ENCODE data around the gene TDRD9.
A peak's percentile ranks its signal among the peaks of the same experiment; 100 is the strongest.

TDRD9 gene

DNA sequence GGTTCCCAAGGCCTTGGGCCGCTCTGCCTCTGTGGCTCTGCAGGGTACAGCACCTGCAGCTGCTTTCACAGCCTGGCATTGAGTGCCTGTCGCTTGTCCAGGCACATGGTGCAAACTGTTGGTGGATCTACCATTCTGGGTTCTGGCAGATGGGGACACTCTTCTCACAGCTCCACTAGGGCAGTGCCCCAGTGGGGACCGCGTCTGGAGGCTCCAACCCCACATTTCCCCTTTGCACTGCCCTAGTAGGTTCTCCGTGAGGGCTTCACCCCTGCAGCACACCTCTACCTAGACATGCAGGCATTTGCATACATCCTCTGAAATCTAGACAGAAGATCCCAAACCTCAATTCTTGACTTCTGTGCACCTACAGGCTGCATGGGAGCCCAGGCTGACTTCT lies 138.0 kb downstream of the TDRD9 start:
- DNase-seq (ENCODE audit: low read depth in 3 of 3), result no peak

DNA sequence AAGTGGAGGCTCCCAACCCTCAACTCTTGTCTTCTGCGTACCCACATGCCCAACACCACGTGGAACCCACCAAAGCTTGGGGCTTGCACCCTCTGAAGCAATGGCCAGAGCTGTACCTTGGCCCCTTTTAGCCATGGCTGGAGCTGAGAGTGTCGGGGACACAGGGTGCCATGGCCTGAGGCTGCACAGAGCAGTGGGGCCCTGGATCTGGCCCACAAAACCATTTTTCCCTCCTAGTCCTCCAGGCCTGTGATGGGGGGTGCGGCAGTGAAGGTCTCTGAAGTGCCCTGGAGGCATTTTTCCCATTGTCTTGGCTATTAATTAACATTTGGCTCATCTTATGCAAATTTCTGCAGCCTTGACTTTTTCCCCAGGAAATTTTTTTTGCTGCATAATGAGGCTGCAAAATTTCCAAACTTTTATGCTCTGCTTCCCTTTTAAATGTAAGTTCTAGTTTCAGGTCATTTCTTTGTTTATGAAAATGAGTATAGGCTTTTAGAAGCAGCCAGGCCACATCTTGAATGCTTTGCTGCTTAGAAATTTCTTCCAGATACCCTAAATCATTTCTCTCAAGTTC lies 138.6 kb downstream of the TDRD9 start:
- DNase-seq (ENCODE audit: low read depth in 3 of 3), result no peak

DNA sequence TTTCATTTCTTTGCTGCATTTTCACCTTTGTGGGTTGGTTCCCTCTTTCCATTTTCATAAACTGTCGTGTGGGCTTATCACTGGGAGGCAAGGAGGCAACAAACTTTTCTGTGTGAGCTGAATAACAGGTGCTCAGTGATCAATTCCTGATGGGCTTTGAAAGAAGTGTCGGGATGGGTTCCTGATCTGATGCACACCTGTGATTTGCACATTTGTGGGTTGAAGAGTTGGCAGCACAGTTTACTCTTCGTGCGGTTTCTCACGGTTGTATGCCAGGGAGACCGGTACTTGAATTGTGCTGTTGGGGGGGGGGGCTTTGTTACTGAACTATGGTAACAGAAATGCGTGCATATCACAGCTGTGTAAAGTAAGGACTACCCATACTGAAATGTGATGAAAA lies 141.3 kb downstream of the TDRD9 start:
- DNase-seq (ENCODE audit: low read depth in 3 of 3), result no peak

DNA sequence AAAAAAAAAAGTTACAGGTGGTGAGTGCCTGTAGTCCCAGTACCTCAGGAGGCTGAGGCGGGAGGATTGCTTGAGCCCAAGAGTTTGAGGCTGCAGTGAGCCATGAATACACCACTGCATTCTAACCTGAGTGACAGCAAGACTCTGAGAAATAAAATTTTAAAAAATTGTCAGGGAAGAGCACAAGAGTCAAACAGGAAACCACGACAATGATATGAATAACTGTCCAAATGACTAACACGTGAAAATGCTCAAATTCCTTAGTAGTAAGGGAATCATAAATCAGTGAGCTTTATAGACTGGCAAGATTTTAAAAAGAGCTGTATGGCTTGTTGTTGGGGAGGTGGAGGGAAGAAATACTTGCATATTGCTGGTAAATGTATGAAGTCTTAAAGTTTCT lies 144.3 kb downstream of the TDRD9 start:
- DNase-seq (ENCODE audit: low read depth in 3 of 3), result no peak

DNA sequence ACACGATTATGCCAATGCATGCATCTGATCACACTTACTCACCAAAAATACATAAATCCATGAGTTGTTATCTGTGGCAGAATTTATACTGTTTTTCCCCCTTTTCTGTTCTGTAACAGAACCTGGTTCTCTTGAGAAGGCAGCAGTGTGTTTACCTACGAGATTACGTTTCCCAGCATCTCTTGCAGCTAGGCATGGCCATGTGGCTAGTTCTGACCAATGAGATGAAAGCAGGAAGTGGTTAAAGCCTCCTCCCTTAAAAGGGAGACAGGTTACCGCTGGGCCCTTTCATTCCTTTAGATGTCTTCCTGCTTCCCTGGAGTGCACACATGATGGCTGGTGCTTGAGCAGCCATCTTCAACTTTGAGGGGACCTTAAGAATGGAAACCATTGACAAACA lies 145.5 kb downstream of the TDRD9 start:
- no peak for DNase-seq (ENCODE audit: low read depth in 3 of 3)

DNA sequence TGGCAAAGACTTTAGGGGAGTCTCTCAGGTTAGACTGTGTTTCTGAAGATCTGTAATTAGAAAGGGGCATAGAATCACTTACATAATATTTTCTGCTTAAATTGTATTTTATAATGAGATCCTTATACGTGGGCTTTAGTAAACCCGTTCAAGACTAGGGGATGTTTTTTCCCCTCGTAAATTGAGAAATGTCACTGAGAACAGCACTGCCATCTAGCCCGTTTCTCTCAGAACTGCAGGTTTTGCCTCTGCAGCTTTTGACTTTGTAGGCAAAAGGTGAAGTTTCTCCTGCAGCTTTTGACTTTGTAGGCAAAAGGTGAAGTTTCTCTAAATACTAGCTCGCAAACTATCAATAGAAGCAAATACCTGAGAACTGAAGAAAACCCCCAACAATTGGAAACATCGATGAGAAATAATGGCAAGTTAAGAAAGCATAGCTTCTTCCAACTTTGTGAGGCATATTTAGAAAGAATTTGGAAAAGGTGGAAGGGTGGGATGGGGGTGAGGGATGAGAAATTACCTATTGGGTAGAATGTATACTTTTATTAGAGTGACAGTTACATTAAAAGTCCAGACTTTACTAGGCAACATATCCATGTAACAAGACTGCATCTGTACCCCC lies 147.4 kb downstream of the TDRD9 start:
- DNase-seq (ENCODE audit: low read depth in 3 of 3), result no peak

DNA sequence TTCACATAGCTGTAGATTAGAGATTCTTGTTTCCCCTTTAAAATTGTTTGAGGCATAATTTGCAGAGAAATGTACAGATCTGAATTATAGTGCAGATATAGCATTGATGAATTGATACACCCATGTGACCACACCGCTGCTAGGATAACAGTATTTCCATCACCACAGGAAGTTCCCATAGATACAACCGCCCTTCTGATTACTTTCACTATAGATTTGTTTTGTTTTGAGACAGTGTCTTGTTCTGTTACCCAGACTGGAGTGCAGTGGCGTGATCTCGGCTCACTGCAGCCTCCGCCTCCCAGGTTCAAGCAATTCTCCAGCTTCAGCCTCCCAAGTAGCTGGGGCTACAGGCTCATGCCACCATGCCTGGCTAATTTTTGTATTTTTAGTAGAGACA lies 148.5 kb downstream of the TDRD9 start:
- no peak for DNase-seq (ENCODE audit: low read depth in 3 of 3)

DNA sequence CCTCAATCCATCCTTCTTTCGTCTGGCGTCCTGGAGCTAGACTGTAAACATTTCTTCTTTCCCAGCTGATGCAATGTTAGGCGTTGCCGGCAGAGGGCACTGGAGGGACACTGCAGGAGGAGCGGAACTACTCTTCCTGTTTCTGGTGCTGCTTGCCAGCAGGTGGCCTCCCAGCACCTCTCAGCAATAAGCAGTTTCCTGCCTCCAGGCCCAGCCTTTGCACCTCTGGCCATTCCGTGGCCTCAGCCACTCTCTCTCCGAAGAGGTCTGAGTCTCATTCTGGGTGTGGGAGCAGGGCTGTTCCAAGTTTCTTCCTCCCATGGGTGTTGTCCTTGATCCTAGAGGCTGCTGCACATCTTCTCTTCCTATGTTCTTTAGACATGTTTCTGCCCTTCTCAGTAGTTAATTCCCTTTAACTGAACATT lies 149.8 kb downstream of the TDRD9 start:
- DNase-seq (ENCODE audit: low read depth in 3 of 3), result peak; percentile 67 to 79 (median 77)

DNA sequence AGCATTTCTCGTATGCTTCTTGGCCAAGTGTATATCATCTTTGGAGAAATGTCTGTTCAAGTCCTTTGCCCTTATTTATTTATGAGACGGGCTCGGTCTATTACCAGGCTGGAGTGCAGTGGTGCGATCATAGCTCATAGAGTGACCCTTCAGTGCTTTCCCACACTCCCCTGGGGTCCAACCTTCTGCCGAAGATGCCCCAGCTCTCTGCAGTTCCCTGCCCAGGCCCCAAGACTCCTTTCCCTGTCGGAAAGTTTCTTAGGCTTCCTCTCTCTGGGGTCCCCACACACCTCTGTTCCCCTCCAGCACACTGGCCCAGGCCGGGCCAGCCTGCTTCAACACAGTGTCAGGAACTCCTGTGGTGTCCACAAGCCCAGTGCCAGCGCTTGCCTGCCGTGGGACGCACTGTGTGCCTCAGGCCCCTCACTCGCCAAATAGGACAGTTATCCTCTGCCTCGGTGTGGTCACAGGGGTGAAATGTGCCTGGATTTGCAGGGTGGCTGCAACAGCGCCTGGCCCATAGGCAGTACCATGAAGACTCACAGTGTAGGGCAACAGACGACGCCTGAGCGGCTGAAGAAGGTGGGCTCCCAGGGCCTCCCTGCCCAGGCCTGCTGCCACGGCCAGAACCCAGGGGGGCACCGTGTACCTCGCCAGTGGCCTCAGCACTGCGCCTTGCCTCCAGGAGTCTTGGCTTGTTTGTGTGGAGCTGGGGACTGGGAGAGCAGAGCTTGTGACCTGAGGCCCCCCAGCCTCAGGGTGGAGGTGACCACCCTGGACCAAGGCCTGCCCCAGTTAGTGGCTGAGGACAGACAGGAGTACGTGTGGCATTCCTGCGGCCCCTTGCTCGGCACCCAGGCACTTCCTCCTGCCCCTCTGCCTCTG lies 152.4 kb downstream of the TDRD9 start:
- no peak for DNase-seq (ENCODE audit: low read depth in 3 of 3)

DNA sequence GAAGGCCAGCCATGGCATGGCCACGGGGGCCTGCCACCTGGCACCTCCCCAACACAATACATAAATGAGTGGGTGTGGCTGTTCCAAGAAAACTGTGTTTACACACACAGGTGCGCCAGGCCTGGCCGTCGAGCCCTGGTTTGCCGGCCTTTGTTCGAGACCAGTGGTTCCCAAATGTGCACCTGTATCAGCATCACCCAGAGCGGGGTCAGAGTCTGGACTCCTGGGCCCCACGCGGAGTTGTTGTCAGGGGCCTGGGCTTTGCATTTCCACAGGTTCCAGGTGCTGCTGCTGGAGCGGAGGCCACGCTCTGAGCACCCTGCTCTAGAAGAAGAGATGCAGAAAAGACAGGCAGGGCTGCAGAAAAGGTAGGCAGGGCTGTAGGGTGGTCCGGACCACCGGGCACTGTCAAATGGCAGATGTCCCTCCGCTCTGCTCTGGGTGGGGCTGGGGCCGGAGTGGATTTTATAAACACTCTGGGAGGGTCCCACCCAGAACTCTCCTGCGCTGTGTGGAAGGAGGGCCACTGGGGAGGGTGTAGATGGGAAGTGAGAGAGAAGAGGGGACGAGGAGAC lies 153.1 kb downstream of the TDRD9 start:
- no peak for DNase-seq (ENCODE audit: low read depth in 3 of 3)

DNA sequence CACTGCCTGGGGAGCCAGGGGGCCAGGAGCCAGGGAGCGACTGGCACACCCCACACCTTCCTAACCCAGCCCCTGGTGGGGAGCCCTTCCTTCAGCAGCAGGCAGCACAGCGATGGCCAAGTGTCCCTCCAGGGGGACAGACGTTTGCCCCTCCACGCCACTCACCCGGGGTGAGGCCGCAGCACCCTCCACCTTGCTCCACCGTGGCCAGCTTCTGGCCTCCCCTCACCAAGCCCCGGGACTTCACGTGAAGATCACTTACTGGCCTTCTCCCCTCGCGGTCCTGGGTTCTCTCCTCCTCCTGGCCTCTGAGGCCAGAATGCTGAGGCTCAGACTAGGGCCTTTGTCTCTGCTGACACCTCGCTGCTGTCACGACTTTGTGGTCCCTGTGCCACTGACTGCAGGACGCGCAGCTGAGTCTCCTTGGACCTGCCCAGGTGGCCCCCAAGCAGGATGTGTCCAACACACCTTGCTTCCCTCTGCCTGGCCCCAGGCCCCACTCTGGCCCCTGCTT lies 153.8 kb downstream of the TDRD9 start:
- DNase-seq (ENCODE audit: low read depth in 3 of 3), result no peak

DNA sequence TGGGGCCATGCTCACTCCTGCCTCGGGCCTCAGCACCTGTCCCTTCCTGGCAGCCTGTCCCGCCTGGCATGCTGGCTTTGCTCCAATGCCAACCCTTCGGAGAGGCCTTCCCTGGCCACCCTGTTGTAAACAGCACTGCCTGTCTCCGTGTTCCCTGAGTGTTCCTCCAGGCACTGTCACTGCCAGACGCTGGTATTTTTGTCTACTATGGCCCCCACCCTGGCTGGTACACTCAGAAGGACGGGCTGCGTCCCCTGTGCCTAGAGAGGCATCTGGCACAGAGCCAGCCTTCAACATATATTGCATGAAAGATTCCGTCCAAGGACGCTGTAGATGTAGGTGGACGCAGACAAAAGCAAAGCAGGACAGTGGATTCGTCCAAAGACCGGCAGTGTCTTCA lies 154.6 kb downstream of the TDRD9 start:
- no peak for DNase-seq (ENCODE audit: low read depth in 3 of 3)

DNA sequence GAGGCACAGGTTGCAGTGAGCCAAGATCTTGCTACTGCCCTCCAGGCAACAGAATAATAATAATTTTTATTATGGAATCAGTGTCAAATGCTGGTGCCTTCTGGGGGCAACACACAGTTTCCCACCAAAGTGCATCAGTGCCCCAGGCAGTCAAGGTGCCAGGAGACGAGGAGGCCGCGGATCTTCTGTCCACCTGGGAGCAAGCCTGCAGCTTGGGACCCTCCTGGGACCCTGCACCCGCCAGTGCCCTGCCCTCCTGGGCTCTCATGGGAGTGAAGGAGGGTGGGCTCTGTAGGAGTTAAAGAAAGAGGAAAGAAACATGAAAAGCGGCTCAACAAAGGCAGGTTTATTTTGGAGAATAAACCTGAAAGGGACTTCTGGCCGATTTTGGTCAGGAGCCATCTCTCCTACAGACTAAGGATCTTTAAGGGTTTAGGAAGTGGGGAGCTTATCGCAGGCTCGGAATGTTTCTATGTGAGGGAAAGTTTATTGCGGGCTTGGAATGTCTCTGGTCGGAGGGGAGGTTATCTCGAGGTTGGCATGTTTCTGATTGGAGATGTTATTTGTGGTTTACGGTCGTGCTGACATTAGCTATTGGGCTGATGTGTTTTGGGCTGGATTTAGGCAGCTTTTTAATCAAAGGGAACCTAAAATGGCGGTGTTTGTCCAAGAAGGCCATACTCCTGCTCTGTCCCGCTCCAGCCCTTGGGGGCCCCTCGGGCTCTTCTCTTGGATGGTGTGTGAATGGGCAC lies 156.2 kb downstream of the TDRD9 start:
- DNase-seq (ENCODE audit: low read depth in 3 of 3), result no peak

DNA sequence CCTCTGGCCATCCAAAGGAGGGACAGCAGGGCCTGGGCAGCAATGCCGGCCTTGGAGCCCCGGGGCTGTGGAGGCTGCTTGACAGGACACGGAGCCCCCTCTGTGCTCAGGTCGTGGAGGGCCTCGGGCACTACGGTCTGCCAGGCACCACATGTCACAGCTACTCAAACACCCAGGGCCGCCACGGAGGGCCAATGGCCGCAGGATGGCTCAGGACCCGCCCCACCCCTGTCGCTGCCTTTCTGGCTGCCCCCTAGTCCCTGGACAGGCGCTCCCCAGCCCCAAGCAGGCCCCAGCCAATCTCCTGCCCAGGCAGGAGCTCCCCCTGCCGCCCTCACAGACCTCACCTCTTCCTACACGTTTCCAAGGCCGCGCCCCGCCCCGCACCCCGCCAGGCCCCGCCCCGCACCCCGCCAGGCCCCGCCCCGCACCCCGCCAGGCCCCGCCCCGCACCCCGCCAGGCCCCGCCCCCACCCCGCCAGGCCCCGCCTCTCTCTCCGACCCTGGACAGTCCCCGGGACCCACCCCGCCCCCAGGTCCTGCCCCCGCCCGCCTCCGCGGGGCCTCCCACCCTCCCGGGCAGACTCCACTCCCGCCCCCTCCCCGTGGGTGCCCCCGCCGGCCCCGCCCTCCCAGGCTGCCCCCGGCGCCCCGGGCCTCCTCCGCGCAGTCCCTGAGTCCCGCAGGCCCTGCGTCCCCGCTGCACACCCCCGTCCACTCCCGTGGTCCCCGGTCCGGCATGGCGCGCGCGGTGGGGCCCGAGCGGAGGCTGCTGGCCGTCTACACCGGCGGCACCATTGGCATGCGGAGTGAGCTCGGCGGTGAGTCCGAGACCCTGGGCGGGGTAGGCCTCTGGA lies 157.0 kb downstream of the TDRD9 start, which contains the start of gene ASPG:
Gene ASPG (plus strand): TSS at position 669 of the 857 bp plus-strand sequence. CDS start 71 bp downstream, at position 740.
- no peak for DNase-seq (ENCODE audit: low read depth in 3 of 3)

DNA sequence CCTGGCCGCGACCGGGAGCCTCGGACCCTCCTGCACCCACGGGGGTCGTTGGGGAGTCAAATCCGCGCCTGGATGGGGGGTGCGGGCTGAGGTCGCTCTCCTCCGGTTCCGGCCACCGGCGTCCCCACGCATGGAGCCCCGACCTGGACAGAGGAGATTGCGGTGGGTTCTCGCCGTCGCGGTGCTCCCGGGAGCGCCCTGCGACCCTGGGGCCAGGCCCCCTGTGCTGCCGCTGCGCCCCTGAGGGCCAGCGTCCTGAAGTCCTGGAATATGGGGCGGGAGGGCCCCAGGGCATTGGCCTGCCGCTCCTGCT lies 157.6 kb downstream of the TDRD9 start:
- DNase-seq (ENCODE audit: low read depth in 3 of 3), result no peak

DNA sequence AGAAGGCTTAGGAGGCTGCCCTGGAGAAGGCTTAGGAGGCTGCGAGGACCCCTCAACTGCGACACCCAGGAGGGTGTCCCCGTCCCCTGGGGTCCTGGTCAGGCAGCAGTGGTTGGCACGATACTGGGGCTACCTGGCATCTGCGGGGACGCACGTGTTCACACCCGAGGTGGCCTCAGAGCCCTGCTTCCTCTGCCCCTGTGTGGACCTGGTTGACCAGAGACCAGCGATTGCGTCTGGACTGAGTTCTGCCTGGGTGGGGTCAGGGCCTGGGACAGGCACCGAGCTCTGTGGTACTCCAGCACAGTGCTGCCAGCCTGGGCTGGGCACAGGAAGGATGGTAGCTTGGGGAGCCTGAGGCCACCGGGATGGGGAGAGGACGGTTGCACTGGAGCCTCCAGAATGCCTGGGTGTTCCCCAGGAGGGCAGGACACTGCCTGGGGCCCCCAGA lies 158.0 kb downstream of the TDRD9 start:
- no peak for DNase-seq (ENCODE audit: low read depth in 3 of 3)

DNA sequence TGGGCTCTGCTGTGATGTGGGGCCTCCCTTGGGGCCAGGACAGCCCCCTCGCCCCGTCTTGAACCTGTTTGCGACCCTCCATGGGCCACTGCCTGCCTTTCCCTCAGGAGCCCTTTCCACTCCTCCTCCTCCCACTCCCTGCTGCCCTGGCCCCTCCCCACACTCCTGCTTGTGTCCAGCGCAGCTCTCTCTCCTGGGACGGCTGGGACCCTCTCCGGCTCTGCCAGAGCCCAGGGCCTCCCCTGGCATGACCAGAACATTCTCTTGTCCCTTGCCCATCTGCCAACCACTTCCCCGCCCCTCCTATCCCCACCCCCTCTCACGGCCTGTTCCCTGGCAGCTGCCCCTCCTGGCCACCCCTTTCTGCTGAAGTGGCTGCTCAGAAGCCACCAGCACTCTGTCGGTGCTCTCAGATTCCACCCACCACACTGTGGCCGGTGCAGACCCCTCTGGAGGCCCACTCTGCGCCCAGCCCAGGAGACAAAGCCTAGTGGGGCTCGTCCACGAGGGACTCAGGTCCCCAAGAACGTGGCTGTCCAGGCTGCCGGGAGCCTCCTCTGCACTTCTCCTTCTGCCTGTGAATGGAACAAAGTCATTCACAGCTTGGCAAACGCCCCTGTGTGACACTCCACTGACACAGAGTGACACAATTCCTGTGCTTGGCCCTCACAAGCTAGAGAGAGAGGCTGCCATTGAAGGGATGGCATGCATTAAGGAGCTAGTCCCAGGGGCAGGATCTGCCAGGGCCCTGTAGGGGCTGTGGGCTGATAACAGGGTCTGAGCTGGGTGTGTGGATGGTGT lies 158.6 kb downstream of the TDRD9 start:
- no peak for DNase-seq (ENCODE audit: low read depth in 3 of 3)

DNA sequence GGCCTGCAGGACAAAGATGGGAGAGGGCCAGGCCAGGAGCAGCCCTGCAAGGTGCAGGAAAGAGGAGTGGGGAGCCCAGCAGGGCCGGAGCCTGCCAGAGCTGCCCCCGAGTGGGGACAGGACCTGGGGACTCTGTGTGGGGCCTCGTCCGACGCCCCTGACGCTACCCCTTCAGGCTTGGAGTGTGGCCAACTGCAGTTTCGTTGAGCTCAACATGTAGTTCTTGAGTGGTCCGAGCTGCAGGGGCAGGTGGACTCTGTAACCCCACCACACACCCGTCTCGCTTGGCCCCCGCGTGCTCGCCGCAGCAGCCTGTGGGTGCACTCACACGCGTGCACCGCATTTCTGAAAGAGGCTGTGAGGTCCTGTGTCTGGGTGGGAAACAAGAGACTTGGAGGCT lies 159.2 kb downstream of the TDRD9 start:
- DNase-seq (ENCODE audit: low read depth in 3 of 3), result no peak

DNA sequence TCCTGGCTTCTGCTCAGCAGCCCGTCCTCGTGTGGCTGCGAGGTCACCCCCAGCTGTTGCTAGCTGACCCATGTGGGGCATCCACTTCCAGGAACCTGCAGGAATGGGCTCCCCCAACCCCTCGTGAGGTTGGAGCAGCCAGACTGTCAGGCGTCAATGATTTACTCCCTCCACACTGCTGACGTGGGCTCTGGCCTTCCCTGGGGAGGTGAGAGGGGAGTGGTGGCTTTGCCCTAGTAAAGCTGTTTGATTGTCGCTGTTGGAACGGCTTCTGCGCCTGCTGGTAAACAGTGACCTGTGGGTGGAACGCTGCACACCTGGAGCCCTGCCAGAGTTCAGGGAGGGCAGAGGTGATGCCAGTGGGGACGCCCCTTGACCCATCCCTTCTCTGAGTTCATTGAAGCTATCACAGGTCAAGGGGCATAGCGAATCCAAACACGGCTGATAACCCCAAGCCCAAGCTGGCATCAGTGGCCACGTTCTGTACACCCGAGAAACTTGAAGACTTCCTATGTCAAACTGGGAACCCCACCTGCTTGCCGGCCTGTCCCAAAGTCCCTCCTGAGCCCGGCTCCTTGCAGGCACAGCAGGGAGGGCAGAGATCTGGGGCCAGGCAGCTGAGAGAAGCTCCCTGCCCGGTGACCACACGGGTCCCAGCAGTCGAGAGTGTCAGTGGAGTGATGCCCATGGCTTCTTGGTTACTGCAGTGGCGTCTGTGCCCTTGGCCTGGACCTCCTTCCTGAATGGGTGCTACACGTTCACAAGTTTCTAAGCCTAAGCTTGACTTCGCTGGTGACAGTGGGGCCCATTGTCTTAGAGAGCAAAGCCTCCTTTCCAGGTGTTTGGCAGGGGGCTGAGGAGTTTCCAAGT lies 160.0 kb downstream of the TDRD9 start:
- DNase-seq (ENCODE audit: low read depth in 3 of 3), result no peak

All from stimulated activated CD4-positive, alpha-beta T cell treated with anti-CD3 and anti-CD28 coated beads, TNF-alpha, amount 100 ng/mL, for 48 hours (primary cell).